Measurements from ENCODE around the gene ZNF524.

The ZNF524 gene

DNA sequence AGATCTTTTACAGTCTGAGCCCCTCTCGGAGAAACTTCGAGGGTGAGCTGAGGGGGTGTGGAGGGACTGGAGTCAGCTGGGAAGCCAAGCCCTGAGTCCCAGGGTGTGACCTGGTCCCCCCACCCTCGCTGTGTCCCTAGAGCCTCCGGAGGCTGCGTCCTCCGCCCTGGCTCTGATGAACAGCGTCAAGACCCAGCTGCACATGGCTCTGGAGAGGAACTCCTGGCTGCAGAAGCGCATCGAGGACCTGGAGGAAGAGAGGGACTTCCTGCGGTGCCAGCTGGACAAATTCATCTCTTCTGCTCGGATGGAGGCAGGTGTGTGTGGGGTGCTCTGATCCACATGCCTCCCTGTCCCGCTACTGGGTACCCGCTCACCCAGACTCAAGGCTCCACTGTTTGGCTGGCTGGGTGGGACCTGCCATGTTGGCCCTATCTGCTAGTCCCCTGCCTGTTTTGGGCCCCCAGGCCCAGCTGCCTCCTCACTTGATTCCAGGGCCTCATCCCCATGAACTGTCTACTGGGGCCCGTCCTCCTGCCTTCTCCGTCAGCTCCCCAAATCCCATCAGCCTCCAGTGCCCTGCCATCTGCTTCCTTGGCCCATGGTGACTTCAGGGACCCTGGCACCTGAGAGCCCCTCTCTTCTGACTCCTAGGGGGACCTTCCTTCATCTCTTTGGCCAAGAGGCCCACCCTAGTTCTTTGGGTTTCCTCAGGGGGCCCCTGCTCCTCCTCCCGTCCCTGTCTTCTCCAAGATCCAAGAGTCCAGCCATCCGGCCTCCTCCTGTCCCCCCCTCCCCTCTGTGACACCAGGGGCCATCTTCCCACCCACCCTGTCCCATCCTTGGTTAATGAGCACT lies 49.4 kb downstream of the ZNF524 start:
- Mint-ChIP-seq H3K4me1 (ENCODE audit: low read depth) (peaks cover 51% of the 10 kb centered on the region), H3K36me3 (ENCODE audit: low read depth) (peaks cover 74% of the 10 kb centered on the region), H3K9me3 (no peaks in the 10 kb centered on the region), H3K27me3 (peaks cover 4% of the 10 kb centered on the region), H3K4me3 (peak overlapping the region; percentile 93), H3K27ac (peak overlapping the region; percentile 83)
- intact Hi-C loops (cut with micrococcal nuclease) = no loop called here

DNA sequence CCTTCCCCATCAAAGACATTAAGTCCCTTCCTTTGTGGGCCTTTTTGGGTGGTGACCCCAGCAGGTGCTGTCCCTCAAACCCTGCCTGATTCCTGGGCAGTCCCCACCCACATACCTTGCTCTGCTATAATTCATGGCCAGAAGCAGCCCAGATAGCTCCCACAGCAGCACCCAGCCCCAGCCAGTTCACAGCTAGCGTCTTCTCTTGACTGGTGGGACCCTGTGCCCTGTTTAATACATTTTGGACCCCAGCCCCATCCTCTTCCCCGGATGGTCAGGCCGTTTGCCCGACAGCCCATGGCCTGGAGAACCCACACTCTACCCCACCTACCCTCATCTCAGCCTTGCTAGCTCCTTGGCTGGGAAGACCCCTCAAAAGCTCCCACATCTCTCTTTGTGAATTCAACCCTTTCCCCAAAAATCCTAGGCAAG lies 50.1 kb downstream of the ZNF524 start:
- H3K4me1 Mint-ChIP-seq (ENCODE audit: low read depth) = peaks cover 44% of the 10 kb centered on the region

DNA sequence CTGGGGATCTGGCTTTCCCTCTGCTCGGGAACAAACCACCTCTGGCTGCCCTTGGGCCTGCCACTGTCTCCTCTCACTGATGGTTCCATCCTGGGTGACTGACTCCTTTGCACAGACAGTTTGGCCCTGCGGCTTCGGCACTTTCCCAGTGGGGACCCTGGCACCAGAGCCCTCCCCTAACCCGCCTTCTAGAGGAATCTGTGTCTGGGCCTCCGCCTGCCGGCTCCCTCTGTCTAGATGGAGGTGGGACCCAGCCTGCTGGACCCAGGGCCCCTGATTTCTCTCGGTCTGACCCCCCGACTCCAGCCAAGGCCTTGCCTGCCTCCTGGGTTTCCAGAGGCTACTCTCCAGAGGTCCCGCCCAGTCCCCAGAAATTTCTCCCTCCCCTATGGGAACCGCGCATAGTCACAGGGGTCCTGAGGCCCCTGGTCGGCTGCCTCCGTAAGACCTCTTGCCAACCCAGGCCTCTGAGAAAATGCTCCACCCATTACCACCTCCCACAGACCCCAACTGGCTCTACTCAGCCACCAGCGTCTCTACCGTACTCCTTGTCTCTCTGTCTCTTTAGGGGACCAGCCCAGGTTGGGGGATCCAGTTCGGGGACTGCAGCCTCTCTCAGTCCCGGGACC lies 50.6 kb downstream of the ZNF524 start:
- intact Hi-C loops (cut with micrococcal nuclease) = no loop called here
- H3K4me3 Mint-ChIP-seq = no peak overlapping the region
- H3K9me3 Mint-ChIP-seq = no peaks in the 10 kb centered on the region
- H3K4me1 Mint-ChIP-seq (ENCODE audit: low read depth) = peaks cover 40% of the 10 kb centered on the region
- peak overlapping the region; percentile 2 for H3K27ac Mint-ChIP-seq
- H3K36me3 Mint-ChIP-seq (ENCODE audit: low read depth) = peaks cover 74% of the 10 kb centered on the region
- peaks cover 4% of the 10 kb centered on the region for H3K27me3 Mint-ChIP-seq

More for the DNA sequence above, 50.1 kb downstream of the ZNF524 start:
- intact Hi-C loops (cut with micrococcal nuclease) = no loop called here
- peak overlapping the region; percentile 2 for H3K27ac Mint-ChIP-seq
- H3K9me3 Mint-ChIP-seq = no peaks in the 10 kb centered on the region
- H3K36me3 Mint-ChIP-seq (ENCODE audit: low read depth) = peaks cover 74% of the 10 kb centered on the region
- no peak overlapping the region for H3K4me3 Mint-ChIP-seq
- H3K27me3 Mint-ChIP-seq = peaks cover 4% of the 10 kb centered on the region

DNA sequence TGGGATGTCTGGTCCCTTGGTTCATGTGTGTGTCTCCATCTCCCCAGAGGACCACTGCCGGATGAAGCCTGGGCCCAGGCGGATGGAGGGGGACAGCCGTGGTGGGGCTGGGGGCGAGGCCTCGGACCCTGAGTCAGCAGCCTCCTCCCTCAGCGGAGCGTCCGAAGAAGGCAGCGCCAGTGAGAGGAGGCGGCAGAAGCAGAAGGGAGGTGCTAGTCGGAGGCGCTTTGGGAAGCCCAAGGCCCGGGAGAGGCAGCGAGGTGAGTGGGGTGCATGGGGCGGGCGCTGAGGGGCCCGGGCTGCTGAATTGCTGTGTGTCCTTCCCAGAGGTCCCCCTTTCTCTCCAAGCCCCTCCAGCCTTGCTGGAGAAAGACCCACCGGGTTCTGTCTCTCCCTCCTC lies 51.1 kb downstream of the ZNF524 start:
- Mint-ChIP-seq H3K27ac (peak overlapping the region; percentile 2), H3K36me3 (ENCODE audit: low read depth) (peaks cover 72% of the 10 kb centered on the region), H3K4me3 (no peak overlapping the region), H3K9me3 (no peaks in the 10 kb centered on the region), H3K27me3 (peaks cover 4% of the 10 kb centered on the region), H3K4me1 (ENCODE audit: low read depth) (peaks cover 45% of the 10 kb centered on the region)
- intact Hi-C loops (cut with micrococcal nuclease) = no loop called here

DNA sequence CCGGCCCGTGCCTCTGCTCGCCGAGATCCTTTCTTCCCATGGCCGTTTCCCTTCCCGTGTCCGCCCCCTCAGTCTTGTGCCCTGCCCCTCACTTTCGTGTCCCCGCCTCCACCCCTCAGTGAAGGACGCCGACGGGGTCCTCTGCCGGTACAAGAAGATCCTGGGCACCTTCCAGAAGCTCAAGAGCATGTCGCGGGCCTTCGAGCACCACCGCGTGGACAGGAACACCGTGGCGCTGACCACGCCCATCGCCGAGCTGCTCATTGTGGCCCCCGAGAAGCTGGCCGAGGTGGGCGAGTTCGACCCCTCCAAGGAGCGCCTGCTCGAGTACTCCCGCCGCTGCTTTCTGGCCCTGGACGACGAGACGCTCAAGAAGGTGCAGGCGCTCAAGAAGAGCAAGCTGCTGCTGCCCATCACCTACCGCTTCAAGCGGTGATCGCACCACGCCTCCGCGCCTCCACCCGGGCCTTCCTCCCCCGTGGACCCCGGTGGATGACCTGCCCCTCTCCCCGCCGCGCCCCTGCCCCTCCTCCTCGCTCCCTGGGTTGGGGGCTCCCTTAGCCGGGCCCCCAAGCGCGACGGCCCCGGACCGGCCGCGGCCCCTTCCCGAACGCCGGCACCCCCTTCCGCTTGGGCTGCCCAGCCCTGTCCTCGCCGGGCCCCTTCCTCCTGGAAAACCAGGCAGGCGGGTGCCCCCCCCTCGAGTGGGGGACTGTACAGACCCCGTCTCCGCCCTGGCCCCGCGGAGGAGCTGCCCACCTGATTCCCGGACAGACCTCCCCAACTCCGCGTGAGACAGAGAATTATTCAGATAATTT lies 52.4 kb downstream of the ZNF524 start:
- Mint-ChIP-seq H3K4me3 (no peak overlapping the region), H3K27me3 (peaks cover 4% of the 10 kb centered on the region), H3K4me1 (ENCODE audit: low read depth) (peaks cover 51% of the 10 kb centered on the region), H3K27ac (peak overlapping the region; percentile 3), H3K9me3 (no peaks in the 10 kb centered on the region), H3K36me3 (ENCODE audit: low read depth) (peaks cover 72% of the 10 kb centered on the region)
- intact Hi-C loops (cut with micrococcal nuclease) = no loop called here
